Esophagus squamous epithelium (tissue), 5 donors: ENCODE results near the gene GRN. TPM values are rescaled to one million over a fixed set of nuclear protein-coding genes. Genes with fewer than 3 reads are reported as not detected.
"Not testable (repeated sequence)": the region's sequence is repeated elsewhere in the genome, so short reads cannot be mapped to it uniquely, and the experiment has no call there.

Experiments
- DNase-seq: peaks from one replicate; lab custom pipeline; 2025; lab: John Stamatoyannopoulos, UW
- H3K27ac ChIP-seq, 4 donors: fragments of 200-600 bp; sonication (generic); one replicate each; pipeline ENCODE4 v1.5.1; 2016 to 2019; ENCODE audit warnings: mild to moderate bottlenecking in 1 of 4
- H3K27me3 ChIP-seq, 4 donors: fragments of 200-600 bp; sonication (generic); 1 replicate in 3 of 4; 2 replicates in 1 of 4; pipeline versions ENCODE4 v1.5.1 to v1.6.0; 2017 to 2021; ENCODE audit warnings: antibody characterized with exemption in 1 of 4
- H3K36me3 ChIP-seq, 3 donors: fragments of 200-600 bp; sonication (generic); one replicate each; pipeline ENCODE4 v1.5.1; 2016 to 2019
- H3K4me1 ChIP-seq, 3 donors: fragments of 200-600 bp; sonication (generic); one replicate each; pipeline ENCODE4 v1.5.1; 2017 to 2019
- H3K4me3 ChIP-seq, 4 donors: fragments of 200-600 bp; sonication (generic); 1 replicate in 3 of 4; 2 replicates in 1 of 4; pipeline ENCODE4 v1.5.1; 2016 to 2019; ENCODE audit warnings: mild to moderate bottlenecking in 2 of 4, moderate library complexity in 1 of 4
- H3K9me3 ChIP-seq, 3 donors: fragments of 200-600 bp; sonication (generic); one replicate each; pipeline ENCODE4 v1.5.1; 2016 to 2019
- CTCF ChIP-seq, 6 experiments: fragments of 450-650 bp in 4 of 6; fragments of 200-600 bp in 2 of 6; sonication (generic) in 2 of 6; IDR thresholded peaks; one replicate each; pipeline ENCODE4 v1.5.1; 2016 to 2019; ENCODE audit warnings: antibody characterized with exemption in 6 of 6, mild to moderate bottlenecking in 4 of 6, moderate library complexity in 4 of 6
- POLR2A ChIP-seq, 4 donors: fragments of 450-650 bp; IDR thresholded peaks; one replicate each; pipeline ENCODE4 v1.6.1; 2017; ENCODE audit warnings: antibody characterized with exemption in 4 of 4, mild to moderate bottlenecking in 4 of 4, moderate library complexity in 3 of 4
- WGBS, 2 donors: methylation state at CpG; one replicate each; pipeline ENCODE4 v1.1.5; 2018; 5-methylcytosine and 5-hydroxymethylcytosine counted together
- intact Hi-C: fragments of 100-400 bp; cut with DNase I; formaldehyde crosslinking; loops from one replicate; pipeline ENCODE4 v1.15.0; 2022
- total RNA-seq, 4 donors: library from RNA; depleted of rRNA; stranded (reverse); fragments of >200 nt; gene quantifications; one replicate each; pipeline ENCODE4 v1.1.0, GENCODE V29; 2016
- donor health status: DM: yes; HTN: yes; CAD: no.

GRN gene
- total RNA-seq, 4 donors from 2014 or later: 428 to 1,204 (median 642) TPM

DNA sequence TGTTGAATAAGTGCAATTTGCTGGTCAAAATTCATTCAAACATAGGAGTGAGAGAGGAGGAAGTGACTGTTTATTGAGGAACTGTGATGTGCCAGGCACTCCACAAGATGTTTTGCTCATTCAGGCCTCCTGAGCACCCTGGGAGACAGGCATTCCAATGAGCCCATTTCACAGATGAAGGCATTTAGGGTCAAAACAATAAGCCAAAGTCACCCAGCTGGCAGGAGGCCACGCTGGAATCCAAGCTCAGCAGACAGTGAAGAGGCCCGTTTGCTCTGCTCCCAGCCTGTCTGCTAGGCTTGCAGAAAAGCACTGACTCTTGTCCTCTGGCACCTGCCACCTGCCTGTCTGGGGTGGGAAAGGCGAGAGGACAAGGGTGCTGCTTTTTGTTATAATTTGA is 10.4 kb upstream of the GRN start:
- TF ChIP-seq CTCF (IDR thresholded peaks at IDR 0.05) (no peak), POLR2A (IDR thresholded peaks at IDR 0.05) (no peak)
- Histone ChIP-seq H3K27ac (no peak overlapping the region), H3K4me3 (no peak overlapping the region), H3K27me3 (peaks cover 0 to 7% (median 0%) of the 10 kb centered on the region in 4 donors), H3K4me1 (peaks cover 5 to 56% (median 8%) of the 10 kb centered on the region in 3 donors), H3K36me3 (no peaks in the 10 kb centered on the region), H3K9me3 (no peaks in the 10 kb centered on the region)
- intact Hi-C loops: no loop called here
- 43 to 54% methylated on average over 2 to 3 of the region's 3 CpGs for WGBS, 2 donors
- no peak for DNase-seq

DNA sequence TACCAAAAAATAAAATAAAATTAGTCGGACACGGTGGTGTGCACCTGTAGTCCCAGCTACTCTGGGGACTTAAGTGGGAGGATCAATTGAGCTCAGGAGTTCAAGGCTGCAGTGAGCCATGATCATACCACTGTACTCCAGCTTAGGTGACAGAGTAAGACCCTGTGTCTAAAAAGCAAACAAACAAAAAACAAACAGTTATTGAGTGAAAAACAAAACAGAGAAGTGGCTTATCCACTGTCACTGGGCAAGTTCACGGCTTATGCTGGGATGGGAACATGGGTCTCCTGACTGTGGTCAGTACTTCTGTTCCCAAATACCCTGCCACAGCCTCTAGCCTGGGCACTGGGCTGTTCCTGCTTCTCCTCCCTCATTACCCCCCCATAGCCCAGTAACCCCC is 9.5 kb upstream of the GRN start:
- 70 to 92% methylated on average over 3 of the region's 3 CpGs for WGBS, 2 donors
- no peak overlapping the region for H3K27ac ChIP-seq
- no peaks in the 10 kb centered on the region for H3K36me3 ChIP-seq
- DNase-seq: no peak
- no peak overlapping the region for H3K4me3 ChIP-seq
- peaks cover 0 to 7% (median 0%) of the 10 kb centered on the region in 4 donors for H3K27me3 ChIP-seq
- intact Hi-C loops: no loop called here
- peaks cover 5 to 64% (median 8%) of the 10 kb centered on the region in 3 donors for H3K4me1 ChIP-seq
- no peaks in the 10 kb centered on the region for H3K9me3 ChIP-seq
- TF ChIP-seq POLR2A (IDR thresholded peaks at IDR 0.05) (no peak), CTCF (IDR thresholded peaks at IDR 0.05) (no peak)

DNA sequence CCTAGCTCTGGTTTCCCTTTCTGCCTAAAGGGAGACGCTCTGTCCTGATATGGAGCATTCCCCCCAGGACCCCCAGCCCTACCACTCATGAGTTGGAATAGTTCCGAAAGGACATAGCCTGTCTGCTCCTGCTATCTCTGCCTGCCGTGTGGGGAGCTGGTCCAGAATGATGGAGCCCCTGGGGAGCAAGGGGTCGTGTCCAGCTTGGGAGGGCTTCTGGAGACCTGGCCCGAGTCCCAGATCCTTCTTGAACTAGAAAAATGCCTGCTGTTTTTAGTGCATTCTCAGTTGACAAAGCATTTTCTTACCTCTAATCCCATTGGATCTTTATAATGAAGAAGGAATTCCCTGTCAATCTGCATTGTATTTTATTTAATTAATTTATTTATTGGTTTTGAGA is 9.1 kb upstream of the GRN start:
- TF ChIP-seq POLR2A (IDR thresholded peaks at IDR 0.05) (no peak), CTCF (IDR thresholded peaks at IDR 0.05) (no peak)
- no peak for DNase-seq
- Histone ChIP-seq H3K4me3 (no peak overlapping the region), H3K36me3 (no peaks in the 10 kb centered on the region), H3K4me1 (peaks cover 5 to 65% (median 8%) of the 10 kb centered on the region in 3 donors), H3K27me3 (peaks cover 0 to 7% (median 0%) of the 10 kb centered on the region in 4 donors), H3K27ac (no peak overlapping the region), H3K9me3 (no peaks in the 10 kb centered on the region)
- 45 to 53% methylated on average over 3 to 4 of the region's 5 CpGs for WGBS, 2 donors
- intact Hi-C loops: no loop called here

GRCh38 chr17:44338702-44339101 is 6.4 kb upstream of the GRN start:
- H3K4me1 ChIP-seq: peaks cover 2 to 57% (median 6%) of the 10 kb centered on the region in 3 donors
- TF ChIP-seq POLR2A (IDR thresholded peaks at IDR 0.05) (no peak), CTCF (IDR thresholded peaks at IDR 0.05) (no peak)
- peak overlapping the region in 2 of 4 donors; percentile 67 to 72 for H3K27ac ChIP-seq
- no peaks in the 10 kb centered on the region for H3K36me3 ChIP-seq
- intact Hi-C loops: no loop called here
- WGBS, 2 donors: 34 to 53% methylated on average over 4 to 6 of the region's 6 CpGs
- no peak for DNase-seq
- H3K9me3 ChIP-seq: no peaks in the 10 kb centered on the region
- no peak overlapping the region for H3K4me3 ChIP-seq
- H3K27me3 ChIP-seq: peaks cover 0 to 7% (median 0%) of the 10 kb centered on the region in 4 donors

DNA sequence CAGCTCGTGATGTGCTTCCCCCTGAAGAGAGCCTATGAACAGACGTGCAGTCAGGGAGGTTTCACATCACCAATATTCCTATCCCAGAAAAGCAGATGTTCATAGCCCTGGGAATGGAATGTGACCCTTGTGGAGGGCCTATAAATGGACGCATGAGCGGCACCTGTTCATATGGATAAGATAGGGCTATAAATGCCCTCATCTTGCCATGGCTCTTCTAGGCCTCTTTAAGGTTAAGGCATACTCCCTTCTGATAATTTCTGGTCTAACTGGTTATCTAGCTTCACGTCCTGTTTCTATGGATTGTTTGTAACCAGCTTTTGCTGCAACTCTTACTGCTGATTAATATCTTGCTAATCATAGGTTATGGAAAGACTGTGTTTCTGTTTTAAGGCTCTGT is 4.5 kb upstream of the GRN start:
- H3K9me3 ChIP-seq, DNase-seq, H3K27me3 ChIP-seq, H3K36me3 ChIP-seq, H3K4me3 ChIP-seq, intact Hi-C loops: not testable (repeated sequence)
- WGBS, 2 donors: 67 to 70% methylated on average over 5 of the region's 5 CpGs
- Histone ChIP-seq H3K4me1 (peaks cover 12 to 62% (median 16%) of the 10 kb centered on the region in 3 donors), H3K27ac (peak overlapping the region in 2 of 4 donors; percentile 67 to 72)
